HG02885 (cell line): ENCODE measurements around the gene CYP2J2.
"Not testable (repeated sequence)": the region's sequence is repeated elsewhere in the genome, so short reads cannot be mapped to it uniquely, and the experiment has no call there.

Experiments used
- ATAC-seq: cut with Tn5 transposase; IDR thresholded peaks from one replicate; pipeline ENCODE4 v1.9.1; 2021; ENCODE audit warnings: mild to moderate bottlenecking; ENCODE audit not compliant: unreplicated experiment, poor library complexity

Gene CYP2J2

DNA sequence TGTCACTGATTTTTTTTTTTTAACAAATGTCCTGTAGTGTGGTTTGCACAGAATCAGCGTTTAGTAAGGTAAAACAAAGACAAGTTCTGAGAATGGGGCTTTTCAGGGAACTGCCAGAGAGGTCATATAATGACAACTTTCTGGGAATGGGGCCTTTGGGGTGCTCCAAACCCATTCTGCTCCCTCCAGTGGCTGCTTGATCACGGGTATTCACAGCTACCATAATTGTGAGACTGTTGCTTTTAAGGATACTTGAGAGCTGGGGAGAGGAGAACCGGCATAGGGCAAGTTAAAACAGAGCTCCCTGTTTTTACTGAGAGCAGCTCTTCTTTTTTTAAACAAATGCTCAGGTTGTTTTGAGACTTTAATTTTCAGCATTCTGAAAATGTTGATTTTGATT is 48.2 kb downstream of the CYP2J2 start:
- no peak for ATAC-seq

DNA sequence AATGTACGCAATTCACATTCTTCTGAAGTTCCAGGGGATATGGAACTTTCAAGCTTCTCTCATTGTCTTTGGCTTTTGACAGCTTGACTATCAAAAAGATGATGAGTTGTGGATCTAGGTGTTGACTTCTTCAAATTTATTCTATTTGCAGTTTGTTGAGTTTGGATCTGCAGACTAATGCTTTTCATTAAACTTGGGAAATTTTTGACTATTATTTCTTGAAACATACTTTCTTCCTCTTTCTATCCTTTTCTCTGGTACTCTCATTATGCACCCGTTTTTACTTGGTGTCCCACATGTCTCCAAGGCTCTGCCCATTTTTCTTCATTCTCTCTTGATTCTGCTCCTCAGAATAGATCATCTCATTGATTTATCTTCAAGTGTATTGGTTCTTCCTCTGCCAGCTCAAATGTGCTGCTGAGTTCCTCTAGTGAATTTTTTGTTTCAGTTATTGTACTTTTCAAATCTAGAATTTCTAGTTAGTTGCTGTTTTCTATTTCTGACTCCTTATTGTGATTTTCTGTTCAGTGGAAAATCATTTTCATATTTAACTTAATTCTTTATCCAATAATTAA is 49.4 kb downstream of the CYP2J2 start:
- no peak for ATAC-seq

DNA sequence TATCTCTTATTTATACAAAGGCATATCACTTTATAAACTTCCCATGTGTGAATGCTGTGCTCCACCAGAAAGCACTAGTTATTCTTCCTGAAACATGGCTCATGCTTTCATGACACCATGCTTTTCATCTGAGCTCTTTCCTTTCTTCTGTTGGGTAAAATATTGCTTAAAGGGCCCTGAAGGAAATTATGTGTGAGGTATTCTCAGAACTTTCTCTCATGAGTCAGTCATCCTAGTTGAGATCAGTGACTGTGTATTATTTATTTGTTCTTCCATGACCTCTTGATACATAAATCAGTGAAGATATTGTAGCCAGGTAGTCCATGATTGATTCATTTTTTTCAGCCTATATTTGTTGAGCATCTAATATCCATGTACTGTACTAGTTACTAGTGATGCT is 54.8 kb downstream of the CYP2J2 start:
- no peak for ATAC-seq

DNA sequence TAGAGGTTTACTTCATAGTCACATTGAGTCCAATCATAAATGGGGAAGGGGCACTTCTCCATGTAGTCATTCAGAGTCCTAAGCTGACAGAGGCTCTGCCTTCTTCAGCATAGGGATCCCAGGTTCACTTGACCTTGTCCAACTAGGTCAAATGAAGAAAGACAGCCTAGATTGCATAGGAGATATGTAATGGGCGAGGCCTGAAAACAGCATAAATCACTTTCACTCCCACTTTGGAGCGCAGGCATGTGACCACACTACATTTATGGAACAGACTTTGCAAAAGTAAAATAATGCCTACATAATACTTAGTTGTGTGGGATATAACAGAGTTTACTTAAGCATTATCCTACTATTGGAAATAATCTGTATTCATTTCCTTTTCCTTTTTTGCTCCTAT is 60.1 kb downstream of the CYP2J2 start:
- no peak for ATAC-seq

DNA sequence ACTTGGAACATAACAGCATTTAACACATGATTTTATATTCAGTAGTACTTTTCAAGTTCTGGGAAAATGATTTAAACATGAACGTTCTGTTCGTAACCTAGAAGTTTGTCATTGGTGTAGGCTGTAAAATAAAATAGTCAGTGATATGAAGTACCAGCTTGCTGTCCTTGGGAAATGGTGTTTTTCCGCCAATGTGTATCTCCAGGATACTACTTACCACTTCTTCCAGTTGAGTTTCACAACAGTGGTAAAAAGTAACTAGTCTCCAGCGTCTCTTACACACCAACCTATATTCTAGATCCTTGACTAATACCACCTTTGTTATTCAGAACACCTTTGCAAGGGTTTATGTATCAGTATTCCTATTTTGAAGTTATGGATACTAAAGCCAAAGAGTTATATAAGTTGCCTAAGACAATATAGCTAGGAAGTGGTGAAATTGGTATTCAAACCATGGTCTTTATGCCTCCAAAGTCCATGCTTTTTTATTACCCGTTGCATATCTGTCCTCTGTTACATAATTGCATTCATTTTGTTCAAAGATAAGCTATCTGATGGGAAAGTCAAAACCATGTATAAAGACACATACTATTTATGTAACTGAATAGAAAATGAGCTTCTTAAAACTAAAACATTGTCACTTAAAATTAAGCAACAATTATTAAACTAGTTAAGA is 68.8 kb downstream of the CYP2J2 start:
- ATAC-seq = no peak

DNA sequence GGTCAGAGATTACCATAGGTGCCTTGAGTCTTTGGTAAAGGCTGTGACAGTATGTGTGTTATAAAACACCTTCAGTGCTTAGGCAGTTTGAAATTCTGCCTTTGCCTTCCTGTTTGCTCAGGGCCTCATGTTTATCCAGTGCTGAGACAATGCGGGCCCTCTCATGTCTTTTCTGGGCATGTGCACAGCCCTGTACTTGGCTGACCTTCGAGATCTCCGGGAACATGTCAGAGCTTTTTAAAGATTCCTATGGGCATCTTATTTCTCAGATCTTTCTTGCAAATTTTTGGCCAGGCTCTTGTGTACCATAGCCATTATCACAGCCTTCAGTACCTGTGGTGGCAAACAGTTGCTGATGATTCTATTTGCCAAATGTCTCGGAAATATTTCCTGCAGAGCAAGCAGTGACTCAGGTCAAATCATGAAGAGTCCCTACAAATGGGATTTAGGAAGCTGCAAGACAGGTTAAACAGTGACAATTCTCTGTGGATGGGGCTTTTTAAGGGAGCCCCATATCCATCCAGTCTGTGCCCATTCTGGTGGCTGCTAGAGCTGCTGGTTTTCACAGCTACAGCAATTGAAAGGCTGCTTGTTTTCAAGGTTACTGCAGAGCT is 69.7 kb downstream of the CYP2J2 start:
- ATAC-seq = no peak

DNA sequence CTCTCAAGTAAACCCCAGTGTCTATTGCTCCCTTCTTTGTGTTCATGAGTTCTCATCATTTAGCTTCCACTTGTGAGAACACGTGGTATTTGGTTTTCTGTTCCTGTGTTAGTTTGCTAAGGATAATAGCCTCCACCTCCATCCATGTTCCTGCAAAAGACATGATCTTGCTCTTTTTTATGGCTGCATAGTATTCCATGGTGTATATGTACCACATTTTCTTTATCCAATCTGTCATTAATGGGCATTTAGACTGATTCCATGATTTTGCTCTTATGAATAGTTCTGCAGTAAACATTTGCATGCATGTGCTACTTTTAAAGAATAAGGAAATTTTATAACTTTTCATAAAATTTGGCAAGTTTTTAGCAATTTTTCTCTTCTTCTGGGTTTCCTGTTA is 71.3 kb downstream of the CYP2J2 start:
- not testable (repeated sequence) for ATAC-seq

DNA sequence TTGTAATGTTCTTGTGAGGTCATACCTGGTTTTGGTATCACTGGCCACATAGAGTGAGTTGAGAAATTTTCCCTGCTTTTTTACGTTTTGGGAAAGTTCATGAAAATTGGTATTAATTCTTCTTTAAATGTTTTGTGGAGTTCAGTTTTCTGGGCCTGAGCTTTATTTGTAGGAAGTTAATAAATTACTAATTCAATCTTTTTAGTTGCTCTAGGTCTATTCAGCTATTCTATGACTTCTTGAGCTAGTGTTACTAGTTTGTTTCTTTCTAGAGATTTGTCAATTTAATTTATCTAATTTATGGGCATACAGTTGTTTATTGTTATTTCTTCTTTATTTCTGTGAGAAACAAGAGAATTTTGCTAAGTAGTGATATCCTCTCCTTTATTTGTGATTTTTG is 74.5 kb downstream of the CYP2J2 start:
- ATAC-seq = no peak

DNA sequence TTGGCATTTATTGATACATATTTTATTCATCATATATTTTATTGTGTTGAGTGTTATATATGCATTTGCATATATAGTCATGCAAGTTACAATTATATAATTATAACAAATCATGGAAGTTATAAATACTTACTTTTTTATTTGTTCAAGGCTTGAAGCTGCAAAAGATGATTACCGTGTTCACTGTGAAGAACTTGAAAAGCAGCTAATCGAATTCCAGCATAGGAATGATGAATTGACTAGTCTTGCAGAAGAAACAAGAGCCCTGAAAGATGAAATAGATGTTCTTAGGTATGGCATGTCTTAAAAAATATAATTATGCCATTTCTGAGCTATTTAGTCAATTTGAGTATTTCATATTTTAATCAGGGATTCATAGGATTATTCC is 79.7 kb downstream of the CYP2J2 start:
- no peak for ATAC-seq

DNA sequence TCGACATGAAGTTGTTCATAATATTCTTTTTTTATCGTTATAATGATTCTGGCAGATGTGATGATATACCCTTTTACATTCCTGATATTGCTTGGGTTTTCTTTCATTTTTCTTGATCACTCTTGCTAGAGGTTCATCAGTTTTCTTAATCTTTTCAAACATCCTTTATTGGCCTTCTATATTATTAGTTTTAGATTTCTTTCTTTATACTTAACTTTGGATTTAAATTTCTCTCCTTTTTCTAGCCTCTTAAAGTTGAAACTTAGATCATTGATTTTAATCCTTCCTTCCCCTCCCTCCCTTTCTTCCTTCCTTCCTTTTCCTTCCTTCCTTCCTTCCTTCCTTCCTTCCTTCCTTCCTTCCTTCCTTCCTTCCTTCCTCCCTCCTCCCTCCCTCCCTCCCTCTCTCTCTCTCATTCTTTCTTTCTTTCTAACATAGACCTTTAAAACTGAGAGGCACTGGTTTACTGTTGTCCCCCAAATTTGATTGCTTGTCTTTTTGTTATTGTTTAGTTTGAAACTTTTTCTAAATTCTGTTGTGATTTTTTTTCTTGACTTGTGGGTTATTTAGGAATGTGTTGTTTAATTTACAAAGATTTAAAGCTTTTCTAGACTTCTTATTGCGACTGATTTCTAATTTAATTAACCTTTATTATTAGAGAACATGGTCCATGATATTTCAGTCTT is 80.2 kb downstream of the CYP2J2 start:
- no peak for ATAC-seq

DNA sequence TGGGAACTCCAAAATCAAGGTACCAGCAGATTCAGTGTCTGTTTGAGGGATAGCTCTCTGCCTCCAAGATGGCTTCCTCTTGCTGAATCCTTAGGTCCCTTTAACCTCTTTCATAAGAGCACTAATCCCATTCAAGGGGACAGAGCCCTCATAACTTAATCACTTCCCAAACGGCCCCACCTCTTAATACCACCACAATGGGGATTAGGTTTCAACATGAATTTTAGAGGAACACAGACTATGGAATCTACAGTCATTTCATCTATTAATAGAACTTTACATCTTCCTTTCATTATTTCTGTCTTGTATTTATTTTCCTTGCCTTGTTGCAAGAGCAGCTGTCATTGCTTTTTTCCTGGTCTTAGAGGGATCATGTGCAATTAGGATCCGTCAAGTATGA is 81.5 kb downstream of the CYP2J2 start:
- no peak for ATAC-seq
